Muscle of arm (tissue), 14 donors: ENCODE measurements around the gene CFAP20DC. TPM values are rescaled to one million over a fixed set of nuclear protein-coding genes. Genes with fewer than 3 reads are reported as not detected.
A peak's percentile ranks its signal among the peaks of the same experiment; 100 is the strongest.
"Not testable (repeated sequence)": the region's sequence is repeated elsewhere in the genome, so short reads cannot be mapped to it uniquely, and the experiment has no call there.

ENCODE experiments used
- DNase-seq: peaks from one replicate; pipeline ENCODE4 v3.0.0-alpha.2; 2013
- long read RNA-seq, 11 donors: transcript quantifications; one replicate each; lab custom pipeline, GENCODE V29; 2026
- polyA plus RNA-seq, 12 donors: library from polyadenylated mRNA; unstranded; fragments of 120-200 nt; gene quantifications; one replicate each; pipeline ENCODE4 v1.2.1, GENCODE V29; 2013; ENCODE audit not compliant: insufficient read length in 12 of 12

Gene CFAP20DC
- 1 to 10 TPM in 8 of 12 donors, under 1 TPM in 2, not detected in 2; 0.96 to 4.0 (median 1.7) TPM for polyA plus RNA-seq
- long read RNA-seq, donor 1, result 0 reads
- long read RNA-seq, donor 2, result 0 reads
- long read RNA-seq, donor 3, result 0 reads
- long read RNA-seq, donor 4, result 0 reads
- long read RNA-seq, donor 5, result 0 reads
- long read RNA-seq, donor 6, result 0 reads
- long read RNA-seq, donor 7, result 0 reads
- long read RNA-seq, donor 8, result 0 reads
- long read RNA-seq, donor 9, result 0 reads
- long read RNA-seq, donor 10, result 0 reads
- long read RNA-seq, donor 11, result 0 reads

DNA sequence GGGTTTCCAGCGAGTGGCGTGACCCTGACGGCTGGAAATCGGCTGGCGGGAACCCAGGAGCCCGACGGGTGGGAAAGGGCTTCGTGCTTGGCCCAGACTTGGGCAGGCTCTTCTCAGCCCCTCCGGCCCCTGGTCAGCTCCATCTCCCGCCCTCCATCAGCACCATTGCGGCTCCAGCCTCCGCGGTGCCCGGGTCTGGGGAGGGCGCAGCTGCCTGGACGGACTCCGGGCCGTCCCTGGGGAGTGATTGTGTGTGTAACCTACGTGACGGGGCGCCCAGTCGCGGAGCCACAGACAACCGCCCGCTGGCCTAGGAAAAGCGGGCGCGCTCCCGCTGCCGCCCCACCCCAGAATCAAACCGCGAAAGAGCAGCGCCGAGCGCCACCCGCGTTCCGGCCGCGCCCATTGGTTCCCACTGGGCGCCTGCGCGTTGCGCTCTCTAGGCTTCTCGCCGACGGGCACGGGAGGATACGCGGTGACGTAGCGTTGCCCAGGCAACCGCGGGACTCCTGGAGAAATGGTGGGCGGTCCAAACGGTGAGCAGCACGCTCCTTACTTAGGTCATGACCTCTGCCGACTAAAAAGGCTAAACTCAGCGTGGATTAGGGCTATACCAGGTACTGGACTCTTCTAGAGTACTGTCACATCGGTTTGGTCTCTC, at the start of gene CFAP20DC:
Gene CFAP20DC (minus strand): TSS at position 355 of the 661 bp plus-strand sequence. CDS start 394 bp downstream, outside the sequence.
- peak; percentile 94 for DNase-seq

DNA sequence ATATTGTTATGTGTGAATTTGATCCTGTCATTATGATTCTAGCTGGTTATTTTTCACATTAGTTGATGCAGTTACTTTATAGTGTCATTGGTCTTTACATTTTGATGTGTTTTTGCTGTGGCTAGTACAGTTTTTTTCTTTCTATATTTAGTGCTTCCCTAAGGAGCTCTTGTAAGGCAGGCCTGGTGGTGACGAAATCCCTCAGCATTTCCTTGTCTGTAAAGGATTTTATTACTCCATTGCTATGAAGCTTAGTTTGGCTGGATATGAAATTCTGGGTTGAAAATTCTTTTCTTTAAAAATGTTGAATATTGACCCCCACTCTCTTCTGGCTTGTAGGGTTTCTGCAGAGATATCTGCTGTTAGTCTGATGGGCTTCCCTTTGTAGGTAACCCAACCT, 48.7 kb upstream of the CFAP20DC start:
- not testable (repeated sequence) for DNase-seq

DNA sequence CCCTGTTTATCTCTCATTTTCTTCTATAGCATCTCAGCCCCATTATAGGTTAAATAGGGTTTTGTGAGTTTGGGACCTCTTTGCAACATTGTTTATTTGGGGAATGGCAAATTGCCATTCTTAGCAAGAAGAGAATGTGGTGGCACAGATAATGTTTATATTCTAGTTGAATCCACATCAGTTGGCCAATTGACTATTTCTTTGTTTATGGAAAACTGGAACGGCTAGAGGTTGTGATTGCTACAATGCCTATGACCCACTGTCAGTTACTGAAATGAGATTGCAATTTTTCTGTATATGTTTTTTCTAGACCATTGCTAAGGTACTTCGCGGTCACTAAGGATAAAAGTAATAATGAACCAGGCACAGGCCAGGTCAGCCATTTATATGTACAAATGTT, 44.6 kb upstream of the CFAP20DC start:
- no peak for DNase-seq

DNA sequence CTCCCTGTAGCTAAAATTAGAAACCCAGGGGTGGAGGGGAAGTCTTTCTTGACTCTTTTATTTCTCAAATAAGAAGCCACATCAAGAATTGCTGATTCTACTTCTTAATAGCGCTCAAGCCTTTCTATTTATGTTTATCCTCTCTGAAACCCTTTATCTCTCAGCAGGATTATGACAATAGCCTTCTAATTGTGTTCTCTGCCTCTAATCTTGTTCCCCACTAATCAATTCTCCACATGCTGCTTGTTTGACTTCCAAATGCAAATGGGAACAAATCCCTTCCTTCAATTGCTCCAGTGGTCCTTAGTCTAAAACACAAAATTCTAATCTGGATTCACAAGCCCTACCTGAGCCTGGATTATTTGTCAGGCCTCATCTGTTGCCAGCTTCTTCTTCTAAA, 43.7 kb upstream of the CFAP20DC start:
- no peak for DNase-seq

DNA sequence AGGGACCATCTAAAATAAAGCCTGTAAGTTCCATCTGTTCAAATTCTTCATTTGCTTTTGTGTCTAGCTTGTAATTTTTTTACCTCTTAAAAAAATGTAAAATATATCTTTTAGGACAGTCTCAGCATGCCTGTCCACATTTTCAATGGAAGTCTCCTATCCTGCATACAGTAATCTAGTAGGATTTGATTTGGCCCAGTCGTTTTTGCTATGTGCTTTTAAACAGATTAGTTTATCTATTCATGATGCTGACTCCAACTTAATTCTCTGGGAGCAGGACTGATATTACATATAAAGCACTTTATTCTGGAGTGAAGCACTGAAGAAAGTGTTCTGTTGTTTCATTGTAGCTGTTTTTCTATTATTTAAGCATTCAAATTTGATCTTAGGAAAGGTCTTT, 38.9 kb upstream of the CFAP20DC start:
- DNase-seq, result no peak

DNA sequence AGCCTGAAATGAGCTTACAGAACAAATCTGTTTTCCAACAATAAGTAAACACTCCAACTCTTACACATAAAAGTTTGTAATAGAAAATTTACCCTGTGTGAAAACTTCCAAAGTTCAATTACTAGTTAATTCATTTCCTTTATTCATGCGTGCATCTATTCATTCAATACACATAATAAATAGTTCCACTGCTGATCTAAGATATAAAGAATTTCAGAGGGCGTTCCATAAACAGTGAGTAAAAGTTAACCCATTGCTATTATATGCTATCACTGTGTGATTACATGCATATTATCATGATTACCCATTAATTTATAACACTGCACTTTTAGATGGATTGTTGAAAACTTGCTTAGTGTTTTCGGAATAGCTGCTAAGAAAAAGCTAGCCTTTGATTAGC, 36.2 kb upstream of the CFAP20DC start:
- no peak for DNase-seq

DNA sequence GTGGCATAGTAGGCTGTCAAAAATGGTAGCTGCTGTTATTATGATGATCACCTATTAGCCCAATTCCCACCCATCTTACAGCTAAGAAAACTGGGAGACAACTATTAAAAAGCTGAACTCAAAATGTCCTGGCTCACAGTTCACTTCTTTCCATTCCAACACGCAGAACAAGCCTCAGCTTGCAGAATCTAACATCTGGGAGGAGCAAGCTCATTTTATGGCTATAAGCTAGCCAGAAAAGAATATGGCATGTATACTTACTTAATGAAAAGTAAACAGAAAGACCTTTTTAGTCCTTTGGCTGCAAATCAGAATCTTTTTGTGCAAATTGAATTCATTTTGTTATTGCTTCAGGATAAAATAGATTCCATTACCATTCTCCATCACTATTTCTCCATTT, 34.8 kb upstream of the CFAP20DC start:
- peak; percentile 44 for DNase-seq

DNA sequence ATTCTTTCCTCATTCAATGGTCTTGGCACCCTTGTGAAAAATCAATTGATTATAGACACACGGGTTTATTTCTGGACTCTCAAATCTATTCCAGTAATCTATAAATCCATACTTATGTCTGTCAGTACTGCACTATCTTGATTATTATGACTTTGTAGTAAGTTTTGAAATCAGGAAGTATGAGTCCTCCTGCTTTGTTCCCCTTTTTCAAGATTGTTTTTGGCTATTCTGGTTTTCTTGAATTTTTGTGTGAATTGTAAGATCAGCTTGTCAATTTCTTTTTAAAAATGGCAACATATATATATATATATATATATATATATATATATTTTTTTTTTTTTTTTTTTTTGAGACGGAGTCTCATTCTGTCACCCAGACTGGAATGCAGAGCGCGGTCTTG, 32.3 kb upstream of the CFAP20DC start:
- DNase-seq, result no peak

DNA sequence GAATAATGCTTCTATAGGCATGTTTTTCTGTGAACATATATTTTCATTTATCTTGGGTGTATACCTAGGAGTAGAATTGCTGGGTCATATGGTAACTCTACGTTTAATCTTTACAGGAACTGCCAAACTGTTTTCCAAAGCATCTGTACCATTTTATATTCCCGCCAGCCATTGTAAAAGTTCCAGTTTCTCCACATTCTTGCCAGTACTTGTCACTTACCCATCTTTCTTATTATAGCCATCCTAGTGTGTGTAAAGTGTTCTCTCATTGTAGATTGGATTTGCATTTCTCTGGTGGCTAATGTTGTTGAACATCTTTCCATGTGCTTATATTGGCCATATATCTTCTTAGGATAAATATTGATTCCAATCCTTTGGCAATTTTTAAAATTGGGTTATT, 31.2 kb upstream of the CFAP20DC start:
- no peak for DNase-seq

DNA sequence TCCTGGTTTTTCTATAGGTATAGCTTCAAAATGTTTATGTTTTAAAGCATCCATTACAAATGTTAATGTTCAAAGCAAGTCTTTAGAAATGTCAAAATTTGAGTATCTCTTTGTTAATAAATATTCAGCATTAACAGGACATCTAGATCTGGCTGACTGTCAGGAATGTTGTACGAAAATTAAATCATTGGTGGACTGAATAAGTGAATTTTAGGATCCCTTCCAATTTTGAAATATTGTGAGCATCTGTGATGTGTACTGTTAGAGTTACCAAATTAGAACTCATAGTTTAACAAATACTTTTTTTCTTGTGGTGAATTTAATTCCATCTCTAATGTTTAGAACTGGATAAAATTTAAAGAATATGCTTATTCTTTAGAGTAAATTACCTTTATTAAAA, 30.1 kb upstream of the CFAP20DC start:
- DNase-seq, result no peak

DNA sequence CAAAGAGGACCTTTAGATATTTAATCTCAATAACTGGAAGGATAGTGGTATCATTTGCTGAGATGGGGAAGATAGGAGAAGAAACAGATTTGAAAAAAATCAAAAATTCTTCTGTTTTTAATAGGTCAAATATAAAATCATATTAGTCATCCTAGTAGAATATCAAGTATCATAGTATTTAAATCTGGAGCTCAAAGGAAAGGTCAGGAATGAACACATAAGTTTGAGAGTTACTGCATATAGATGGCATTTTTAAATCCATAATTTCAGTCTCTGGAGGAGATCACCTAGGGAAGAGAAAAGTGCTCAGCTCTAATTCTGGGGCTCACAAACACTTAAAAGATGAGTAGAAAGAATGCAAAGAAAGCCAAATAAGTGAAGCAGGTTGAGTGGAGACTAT, 24.9 kb upstream of the CFAP20DC start:
- no peak for DNase-seq

DNA sequence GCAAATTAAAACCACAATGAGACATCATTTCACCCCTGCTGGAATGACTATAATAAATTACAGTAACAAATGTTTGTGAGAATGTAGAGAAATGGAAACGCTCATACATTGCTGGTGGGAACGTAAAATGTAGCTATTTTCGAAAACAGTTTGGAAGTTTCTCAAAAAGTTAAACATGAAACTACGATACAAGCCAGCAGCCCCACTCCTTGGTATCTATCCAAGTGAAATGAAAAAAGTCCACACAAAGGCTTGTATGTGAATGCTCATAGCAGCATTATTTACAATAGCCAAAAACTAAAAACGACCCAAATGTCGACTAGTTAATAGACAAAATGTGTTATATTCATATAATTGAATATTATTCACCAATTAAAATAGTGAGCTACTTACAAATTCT, 22.9 kb upstream of the CFAP20DC start:
- DNase-seq, result peak; percentile 61

DNA sequence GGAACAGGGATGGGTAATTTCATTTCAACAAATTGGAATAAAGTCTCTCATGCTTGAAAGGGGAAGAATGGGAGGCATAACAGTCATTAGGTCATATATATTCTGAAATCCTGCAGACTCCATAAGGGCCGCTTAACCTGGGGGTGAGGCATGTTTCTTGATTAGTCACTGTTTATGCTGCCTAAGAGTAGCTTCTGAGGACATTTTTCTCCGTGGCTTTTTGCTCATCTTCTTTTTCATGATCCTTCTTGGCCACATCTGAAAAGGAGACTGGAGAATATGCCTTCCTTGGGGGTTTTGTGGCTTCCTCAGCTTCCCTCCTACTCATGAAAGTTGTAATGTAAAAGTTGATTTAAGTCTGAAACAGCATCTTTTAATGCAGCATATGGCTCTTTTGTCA, 20.0 kb upstream of the CFAP20DC start:
- DNase-seq, result no peak

DNA sequence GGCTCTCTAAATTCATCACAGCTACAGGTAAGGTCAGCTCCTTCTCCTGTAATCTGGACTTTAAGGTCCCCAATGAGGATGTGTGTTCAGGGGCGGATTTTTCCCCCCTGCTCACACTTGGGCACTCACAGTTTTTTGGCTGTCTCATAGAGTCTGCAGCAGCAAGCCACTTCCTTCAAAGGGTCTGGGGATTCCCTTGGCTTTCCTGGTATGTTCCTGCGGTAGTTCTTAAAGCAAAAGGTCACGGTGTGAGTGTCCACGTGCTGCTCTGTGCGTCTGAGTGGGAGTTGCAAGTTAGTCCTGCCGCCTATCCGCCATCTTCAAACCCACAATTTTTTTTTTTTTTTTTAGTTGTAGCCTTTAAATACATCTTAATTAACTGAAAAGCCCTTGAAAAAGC, 15.4 kb upstream of the CFAP20DC start:
- DNase-seq, result no peak

DNA sequence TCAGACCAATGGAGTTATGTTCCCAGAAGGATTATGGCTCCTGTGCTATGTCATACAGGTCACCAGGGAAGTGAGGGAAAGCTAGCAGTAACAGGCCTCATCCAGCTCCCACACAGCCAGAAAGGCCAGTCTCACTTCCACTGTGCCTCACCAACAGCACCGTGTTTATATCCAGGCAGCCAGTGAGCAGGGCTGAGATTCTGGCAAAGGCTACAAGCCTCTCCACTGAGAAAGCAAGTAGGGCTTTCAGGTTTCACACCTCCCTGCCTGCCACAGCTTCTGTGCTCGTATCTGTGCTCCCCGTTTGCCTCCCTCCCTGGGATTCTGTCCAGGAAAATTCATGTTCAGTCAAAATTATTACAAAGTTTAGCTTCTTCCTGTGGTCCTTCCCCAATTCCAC, 14.9 kb upstream of the CFAP20DC start:
- no peak for DNase-seq

DNA sequence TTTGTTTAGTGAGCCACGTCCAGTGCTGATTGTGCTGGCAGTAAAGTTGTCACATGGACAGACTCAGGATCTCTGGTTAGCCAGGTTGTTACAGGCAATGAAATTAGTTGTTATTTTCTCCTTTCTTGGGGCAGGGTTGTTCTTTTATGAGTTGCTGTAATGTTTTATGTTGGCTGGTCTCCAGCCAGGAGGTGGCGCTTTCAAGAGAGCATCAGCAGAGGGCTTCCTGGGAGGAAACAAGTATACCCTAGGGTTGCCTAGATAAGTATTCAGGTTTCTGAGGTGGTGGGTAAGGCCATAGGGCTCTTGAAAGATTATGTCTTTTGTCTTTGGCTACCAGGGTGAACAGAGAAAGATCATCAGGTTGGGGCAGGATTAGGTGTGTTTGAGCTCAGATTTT, 14.5 kb upstream of the CFAP20DC start:
- DNase-seq, result no peak

DNA sequence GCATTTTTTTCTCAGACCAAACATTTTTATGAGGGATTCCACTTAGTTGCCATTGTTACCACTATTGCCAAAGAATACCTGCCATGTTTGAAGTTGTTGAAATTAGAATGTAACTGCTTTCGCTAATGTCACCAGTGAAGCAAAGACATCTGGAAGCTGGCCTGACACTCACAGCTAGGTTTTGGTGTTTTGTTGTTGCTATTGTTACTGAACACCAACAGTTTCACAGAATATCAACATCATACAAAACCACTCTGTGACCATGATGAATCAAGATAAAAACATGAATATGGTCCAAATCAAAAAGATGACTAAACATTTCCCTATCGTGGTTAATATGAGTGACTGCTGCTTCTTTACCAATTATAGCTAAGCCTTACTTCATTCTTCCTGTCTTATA, 6.9 kb upstream of the CFAP20DC start:
- DNase-seq, result no peak

DNA sequence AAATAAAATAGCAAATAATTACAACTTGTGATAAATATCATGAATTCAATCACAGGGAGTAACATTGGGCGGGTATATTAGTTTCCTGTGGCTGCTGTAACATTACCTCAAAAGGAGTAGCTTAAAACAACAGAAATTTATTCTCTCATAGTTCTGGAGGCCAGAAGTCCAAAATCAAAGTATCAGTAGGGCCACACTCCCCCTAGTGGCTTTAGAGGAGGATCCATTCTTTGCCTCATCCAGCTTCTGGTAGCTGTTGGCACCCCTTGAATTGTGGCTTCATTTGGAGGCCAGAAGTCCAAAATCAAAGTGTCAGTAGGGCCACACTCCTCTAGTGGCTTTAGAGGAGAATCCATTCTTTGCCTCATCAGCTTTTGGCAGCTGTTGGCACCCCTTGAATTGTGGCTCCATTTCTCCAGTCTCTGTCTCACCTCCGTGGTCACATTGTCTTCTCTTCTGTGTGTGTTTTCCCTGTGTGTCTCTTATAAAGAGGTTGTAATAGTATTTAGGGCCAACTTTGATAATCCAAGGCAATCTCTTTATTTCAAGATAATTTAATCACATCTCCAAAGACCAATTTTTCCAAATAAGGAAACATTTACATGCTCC, 3.1 kb upstream of the CFAP20DC start:
- no peak for DNase-seq

DNA sequence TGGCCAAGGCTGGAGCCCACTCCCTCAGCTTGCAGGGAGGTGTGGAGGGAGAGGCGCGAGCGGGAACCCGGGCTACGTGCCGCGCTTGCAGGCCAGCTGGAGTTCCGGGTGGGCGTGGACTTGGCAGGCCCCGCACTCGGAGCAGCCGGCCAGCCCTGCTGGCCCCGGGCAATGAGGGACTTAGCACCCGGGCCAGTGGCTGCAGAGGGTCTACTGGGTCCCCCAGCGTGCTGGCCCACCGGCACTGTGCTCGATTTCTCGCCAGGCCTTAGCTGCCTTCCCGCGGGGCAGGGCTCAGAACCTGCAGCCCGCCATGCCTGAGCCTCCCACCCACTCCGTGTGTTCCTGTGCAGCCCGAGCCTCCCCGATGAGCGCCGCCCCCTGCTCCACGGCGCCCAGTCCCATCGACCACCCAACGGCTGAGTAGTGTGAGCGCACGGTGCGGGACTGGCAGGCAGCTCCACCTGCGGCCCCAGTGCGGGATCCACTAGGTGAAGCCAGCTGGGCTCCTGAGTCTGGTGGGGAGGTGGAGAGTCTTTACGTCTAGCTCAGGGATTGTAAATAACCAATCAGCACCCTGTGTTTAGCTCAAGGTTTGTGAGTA, 1.1 kb upstream of the CFAP20DC start:
- not testable (repeated sequence) for DNase-seq

DNA sequence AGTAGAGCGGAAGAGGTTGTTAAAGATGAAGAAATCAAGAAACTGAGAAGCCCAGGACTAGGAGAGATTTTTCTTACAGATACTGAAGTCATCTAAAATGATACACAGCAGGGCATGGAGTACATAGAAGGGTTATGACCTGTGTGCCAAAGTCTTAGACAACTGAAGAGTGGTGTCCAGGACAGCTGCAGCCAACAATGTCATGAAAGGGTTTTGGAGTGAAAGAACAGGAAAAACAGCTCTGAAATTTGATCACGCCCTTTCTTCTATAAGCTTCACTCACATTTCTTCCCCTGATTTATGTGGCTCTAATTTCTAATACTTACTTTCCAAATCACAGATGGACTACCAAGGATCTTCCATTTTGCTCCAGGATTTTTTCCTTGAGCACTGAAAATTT, 3.0 kb downstream of the CFAP20DC start:
- DNase-seq, result no peak

DNA sequence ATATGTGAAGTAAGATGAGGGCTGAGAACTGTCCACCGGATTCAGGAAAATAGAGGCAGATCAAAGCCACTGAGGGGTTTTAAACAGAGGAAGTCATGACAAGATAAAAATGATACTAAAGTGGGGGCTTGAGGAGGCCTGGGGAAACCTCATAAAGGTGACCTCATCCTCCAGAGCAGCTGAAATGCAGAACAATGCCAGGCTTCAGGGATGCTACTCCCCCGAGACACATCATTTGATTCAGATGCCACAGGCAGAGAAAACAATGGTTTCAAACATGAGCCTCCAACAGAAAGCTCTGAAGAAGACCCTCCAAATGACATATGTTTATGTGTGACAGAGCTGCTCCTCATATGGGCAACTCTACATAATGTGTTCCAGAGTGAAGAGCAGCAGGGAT, 6.4 kb downstream of the CFAP20DC start:
- DNase-seq, result no peak

DNA sequence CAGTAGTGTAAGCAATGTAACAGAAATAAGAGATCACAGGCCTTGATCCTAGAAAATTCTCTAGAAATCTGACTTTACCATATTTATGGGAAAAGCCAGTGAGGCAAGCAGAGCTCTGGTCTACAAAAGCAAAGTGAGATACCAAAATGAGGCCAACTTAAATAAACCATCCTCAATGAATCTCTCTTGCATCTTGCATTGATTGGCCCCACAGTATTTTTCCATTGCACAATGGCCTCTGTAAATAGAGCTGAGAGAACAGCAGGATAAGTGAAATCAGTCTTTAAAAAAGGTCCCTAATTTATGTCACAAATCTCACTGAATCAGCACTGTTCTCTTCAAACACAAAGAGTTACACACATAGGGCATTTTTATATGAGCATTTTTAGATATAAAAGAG, 8.9 kb downstream of the CFAP20DC start:
- DNase-seq, result no peak

DNA sequence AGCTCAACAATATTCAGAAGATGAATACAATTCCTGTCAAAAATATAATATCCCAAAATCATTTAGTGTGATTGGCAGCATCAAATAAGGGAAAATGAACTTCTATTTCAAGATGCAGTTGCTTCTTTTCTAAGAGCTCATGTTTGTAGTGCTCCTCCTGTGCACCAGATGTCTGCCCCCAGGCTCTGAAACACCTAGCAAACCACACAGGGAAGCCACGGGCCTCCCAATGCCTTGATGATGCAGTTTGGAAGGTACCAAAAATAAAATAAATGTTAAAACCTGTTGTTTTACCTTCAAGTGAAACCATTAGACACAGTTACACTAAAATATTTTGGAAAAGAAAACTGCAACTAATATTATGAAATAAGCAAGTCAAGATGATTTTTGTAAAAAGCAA, 22.2 kb downstream of the CFAP20DC start:
- no peak for DNase-seq
